ENCODE measurements around the gene DERA. TPM values are rescaled to one million over a fixed set of nuclear protein-coding genes. Genes with fewer than 3 reads are reported as not detected.

The DERA gene
- total and polyA plus RNA-seq, 2 of the 13 experiments (the other 11 are each of a cell fraction or from before 2014, with no cell fraction given): 24.0 to 51.3 TPM

DNA sequence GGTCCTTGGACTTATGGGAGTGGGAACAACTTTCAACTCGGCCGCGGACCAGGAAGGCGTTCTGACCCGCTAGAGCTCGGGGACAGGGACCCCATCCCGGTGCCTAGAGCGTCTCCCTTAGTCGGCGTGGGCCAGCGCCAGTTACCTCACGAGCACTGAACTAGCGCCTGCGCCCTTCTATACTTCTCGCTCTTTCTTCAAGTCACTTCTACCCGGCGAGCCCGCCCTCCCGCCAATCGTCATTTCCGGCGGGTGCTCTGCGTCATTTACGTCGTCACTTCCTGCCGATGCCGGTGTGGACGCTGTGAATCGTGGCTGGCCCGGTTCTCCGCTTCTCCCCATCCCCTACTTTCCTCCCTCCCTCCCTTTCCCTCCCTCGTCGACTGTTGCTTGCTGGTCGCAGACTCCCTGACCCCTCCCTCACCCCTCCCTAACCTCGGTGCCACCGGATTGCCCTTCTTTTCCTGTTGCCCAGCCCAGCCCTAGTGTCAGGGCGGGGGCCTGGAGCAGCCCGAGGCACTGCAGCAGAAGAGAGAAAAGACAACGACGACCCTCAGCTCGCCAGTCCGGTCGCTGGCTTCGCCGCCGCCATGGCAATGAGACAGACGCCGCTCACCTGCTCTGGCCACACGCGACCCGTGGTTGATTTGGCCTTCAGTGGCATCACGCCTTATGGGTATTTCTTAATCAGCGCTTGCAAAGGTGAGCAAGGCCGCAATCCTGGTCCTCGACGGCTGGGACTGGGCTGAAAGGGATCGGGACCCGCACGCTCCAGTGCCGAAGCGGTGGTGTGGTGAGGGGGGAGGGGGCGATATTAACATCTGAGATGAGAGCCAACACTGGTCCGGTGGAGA, 28.8 kb upstream of the DERA start, which contains the start of gene STRAP (continued):
- TF ChIP-seq, protein P1, sequence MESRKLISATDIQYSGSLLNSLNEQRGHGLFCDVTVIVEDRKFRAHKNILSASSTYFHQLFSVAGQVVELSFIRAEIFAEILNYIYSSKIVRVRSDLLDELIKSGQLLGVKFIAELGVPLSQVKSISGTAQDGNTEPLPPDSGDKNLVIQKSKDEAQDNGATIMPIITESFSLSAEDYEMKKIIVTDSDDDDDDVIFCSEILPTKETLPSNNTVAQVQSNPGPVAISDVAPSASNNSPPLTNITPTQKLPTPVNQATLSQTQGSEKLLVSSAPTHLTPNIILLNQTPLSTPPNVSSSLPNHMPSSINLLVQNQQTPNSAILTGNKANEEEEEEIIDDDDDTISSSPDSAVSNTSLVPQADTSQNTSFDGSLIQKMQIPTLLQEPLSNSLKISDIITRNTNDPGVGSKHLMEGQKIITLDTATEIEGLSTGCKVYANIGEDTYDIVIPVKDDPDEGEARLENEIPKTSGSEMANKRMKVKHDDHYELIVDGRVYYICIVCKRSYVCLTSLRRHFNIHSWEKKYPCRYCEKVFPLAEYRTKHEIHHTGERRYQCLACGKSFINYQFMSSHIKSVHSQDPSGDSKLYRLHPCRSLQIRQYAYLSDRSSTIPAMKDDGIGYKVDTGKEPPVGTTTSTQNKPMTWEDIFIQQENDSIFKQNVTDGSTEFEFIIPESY (CRISPR knock-in tag; IDR thresholded peaks at IDR 0.05): no peak
- peak; percentile 21 for TF ChIP-seq ZNF430 (CRISPR knock-in tag; IDR thresholded peaks at IDR 0.05)
- TF ChIP-seq, protein P2, sequence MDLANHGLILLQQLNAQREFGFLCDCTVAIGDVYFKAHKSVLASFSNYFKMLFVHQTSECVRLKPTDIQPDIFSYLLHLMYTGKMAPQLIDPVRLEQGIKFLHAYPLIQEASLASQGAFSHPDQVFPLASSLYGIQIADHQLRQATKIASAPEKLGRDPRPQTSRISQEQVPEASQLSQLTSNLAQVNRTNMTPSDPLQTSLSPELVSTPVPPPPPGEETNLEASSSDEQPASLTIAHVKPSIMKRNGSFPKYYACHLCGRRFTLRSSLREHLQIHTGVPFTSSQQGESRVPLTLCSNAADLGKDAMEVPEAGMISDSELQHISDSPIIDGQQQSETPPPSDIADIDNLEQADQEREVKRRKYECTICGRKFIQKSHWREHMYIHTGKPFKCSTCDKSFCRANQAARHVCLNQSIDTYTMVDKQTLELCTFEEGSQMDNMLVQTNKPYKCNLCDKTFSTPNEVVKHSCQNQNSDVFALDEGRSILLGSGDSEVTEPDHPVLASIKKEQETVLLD (CRISPR knock-in tag; IDR thresholded peaks at IDR 0.05; ENCODE audit: low read depth): peak; percentile 90
- TF ChIP-seq, protein P3, sequence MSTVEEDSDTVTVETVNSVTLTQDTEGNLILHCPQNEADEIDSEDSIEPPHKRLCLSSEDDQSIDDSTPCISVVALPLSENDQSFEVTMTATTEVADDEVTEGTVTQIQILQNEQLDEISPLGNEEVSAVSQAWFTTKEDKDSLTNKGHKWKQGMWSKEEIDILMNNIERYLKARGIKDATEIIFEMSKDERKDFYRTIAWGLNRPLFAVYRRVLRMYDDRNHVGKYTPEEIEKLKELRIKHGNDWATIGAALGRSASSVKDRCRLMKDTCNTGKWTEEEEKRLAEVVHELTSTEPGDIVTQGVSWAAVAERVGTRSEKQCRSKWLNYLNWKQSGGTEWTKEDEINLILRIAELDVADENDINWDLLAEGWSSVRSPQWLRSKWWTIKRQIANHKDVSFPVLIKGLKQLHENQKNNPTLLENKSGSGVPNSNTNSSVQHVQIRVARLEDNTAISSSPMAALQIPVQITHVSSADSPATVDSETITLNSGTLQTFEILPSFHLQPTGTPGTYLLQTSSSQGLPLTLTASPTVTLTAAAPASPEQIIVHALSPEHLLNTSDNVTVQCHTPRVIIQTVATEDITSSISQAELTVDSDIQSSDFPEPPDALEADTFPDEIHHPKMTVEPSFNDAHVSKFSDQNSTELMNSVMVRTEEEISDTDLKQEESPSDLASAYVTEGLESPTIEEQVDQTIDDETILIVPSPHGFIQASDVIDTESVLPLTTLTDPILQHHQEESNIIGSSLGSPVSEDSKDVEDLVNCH (CRISPR knock-in tag; IDR thresholded peaks at IDR 0.05): 0 out of 2 replicates have a peak, but pooled peaks have one; percentile 59
- TF ChIP-seq SMARCE1 (IDR thresholded peaks at IDR 0.05; ENCODE audit: borderline replicate concordance): no peak
- TF ChIP-seq ZNF350 (CRISPR knock-in tag; IDR thresholded peaks at IDR 0.05; ENCODE audit: borderline replicate concordance, low read depth): peak; percentile 70; the same call in 1 of the 2 replicates
- TF ChIP-seq, protein P4, sequence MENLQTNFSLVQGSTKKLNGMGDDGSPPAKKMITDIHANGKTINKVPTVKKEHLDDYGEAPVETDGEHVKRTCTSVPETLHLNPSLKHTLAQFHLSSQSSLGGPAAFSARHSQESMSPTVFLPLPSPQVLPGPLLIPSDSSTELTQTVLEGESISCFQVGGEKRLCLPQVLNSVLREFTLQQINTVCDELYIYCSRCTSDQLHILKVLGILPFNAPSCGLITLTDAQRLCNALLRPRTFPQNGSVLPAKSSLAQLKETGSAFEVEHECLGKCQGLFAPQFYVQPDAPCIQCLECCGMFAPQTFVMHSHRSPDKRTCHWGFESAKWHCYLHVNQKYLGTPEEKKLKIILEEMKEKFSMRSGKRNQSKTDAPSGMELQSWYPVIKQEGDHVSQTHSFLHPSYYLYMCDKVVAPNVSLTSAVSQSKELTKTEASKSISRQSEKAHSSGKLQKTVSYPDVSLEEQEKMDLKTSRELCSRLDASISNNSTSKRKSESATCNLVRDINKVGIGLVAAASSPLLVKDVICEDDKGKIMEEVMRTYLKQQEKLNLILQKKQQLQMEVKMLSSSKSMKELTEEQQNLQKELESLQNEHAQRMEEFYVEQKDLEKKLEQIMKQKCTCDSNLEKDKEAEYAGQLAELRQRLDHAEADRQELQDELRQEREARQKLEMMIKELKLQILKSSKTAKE (CRISPR knock-in tag; IDR thresholded peaks at IDR 0.05; ENCODE audit: borderline replicate concordance): 0 out of 2 replicates have a peak, but pooled peaks have one; percentile 14
- no peak for TF ChIP-seq SRY (CRISPR knock-in tag; IDR thresholded peaks at IDR 0.05)
- TF ChIP-seq MIER3 (CRISPR knock-in tag; IDR thresholded peaks at IDR 0.05; ENCODE audit: borderline replicate concordance): 0 out of 2 replicates have a peak, but pooled peaks have one; percentile 59
- TF ChIP-seq SOX6 (IDR thresholded peaks at IDR 0.05): no peak
- peak; percentile 76 for TF ChIP-seq SOX6 (CRISPR knock-in tag; IDR thresholded peaks at IDR 0.05)
- peak; percentile 86 for TF ChIP-seq SALL2 (CRISPR knock-in tag; IDR thresholded peaks at IDR 0.05)
- TF ChIP-seq, protein P5, sequence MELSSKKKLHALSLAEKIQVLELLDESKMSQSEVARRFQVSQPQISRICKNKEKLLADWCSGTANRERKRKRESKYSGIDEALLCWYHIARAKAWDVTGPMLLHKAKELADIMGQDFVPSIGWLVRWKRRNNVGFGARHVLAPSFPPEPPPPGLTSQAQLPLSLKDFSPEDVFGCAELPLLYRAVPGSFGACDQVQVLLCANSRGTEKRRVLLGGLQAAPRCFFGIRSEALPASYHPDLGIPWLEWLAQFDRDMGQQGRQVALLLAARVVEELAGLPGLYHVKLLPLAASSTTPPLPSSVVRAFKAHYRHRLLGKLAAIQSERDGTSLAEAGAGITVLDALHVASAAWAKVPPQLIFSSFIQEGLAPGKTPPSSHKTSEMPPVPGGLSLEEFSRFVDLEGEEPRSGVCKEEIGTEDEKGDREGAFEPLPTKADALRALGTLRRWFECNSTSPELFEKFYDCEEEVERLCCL (CRISPR knock-in tag; IDR thresholded peaks at IDR 0.05; ENCODE audit: borderline replicate concordance): 0 out of 2 replicates have a peak, but pooled peaks have one; percentile 32
- 0 out of 2 replicates have a peak, but pooled peaks have one; percentile 13 for TF ChIP-seq ZNF652 (CRISPR knock-in tag; IDR thresholded peaks at IDR 0.05; ENCODE audit: borderline replicate concordance, low read depth)
- no peak for TF ChIP-seq NR1H2 (CRISPR knock-in tag; IDR thresholded peaks at IDR 0.05; ENCODE audit: borderline replicate concordance, low read depth)
- TF ChIP-seq, protein P6, sequence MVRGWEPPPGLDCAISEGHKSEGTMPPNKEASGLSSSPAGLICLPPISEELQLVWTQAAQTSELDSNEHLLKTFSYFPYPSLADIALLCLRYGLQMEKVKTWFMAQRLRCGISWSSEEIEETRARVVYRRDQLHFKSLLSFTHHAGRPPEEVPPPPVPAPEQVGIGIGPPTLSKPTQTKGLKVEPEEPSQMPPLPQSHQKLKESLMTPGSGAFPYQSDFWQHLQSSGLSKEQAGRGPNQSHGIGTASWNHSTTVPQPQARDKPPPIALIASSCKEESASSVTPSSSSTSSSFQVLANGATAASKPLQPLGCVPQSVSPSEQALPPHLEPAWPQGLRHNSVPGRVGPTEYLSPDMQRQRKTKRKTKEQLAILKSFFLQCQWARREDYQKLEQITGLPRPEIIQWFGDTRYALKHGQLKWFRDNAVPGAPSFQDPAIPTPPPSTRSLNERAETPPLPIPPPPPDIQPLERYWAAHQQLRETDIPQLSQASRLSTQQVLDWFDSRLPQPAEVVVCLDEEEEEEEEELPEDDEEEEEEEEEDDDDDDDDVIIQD (CRISPR knock-in tag; IDR thresholded peaks at IDR 0.05; ENCODE audit: low read depth): peak; percentile 44; the same call in 1 of the 2 replicates

Measured in HepG2 (cell line).